ENCODE data around the gene MYZAP. TPM values are rescaled to one million over a fixed set of nuclear protein-coding genes. Genes with fewer than 3 reads are reported as not detected.

The MYZAP gene
- total RNA-seq, 1 donor from 2014 or later = not detected

- no peak for DNase-seq (ENCODE audit: low spot score)
- Histone ChIP-seq H3K27me3 (no peaks in the 10 kb centered on the region), H3K4me2 (no peak overlapping the region), H3F3A (ENCODE audit: low read depth) (peaks cover 3% of the 10 kb centered on the region), H3K4me1 (no peaks in the 10 kb centered on the region), H3K27ac (no peak overlapping the region), H4K20me1 (ENCODE audit: low read depth) (no peaks in the 10 kb centered on the region), H2AFZ (replicated peaks) (peak overlapping the region; percentile 74), H3K9ac (no peak overlapping the region), H3K9me3 (ENCODE audit: low read depth) (no peaks in the 10 kb centered on the region), H3K36me3 (no peaks in the 10 kb centered on the region), H3K4me3 (no peak overlapping the region), H3K79me2 (ENCODE audit: low read depth) (no peaks in the 10 kb centered on the region)
- H3K27ac Mint-ChIP-seq = no peak overlapping the region
- no peaks in the 10 kb centered on the region for H3K9me3 Mint-ChIP-seq
- H3K27me3 Mint-ChIP-seq (ENCODE audit: insufficient read depth, low read depth) = no peaks in the 10 kb centered on the region
- peaks cover 4% of the 10 kb centered on the region for H3K4me1 Mint-ChIP-seq
- TF ChIP-seq EZH2 (IDR thresholded peaks at IDR 0.05) (no peak), EZH2phosphoT487 (IDR thresholded peaks at IDR 0.05) (no peak)
- TF ChIP-seq, protein P1, sequence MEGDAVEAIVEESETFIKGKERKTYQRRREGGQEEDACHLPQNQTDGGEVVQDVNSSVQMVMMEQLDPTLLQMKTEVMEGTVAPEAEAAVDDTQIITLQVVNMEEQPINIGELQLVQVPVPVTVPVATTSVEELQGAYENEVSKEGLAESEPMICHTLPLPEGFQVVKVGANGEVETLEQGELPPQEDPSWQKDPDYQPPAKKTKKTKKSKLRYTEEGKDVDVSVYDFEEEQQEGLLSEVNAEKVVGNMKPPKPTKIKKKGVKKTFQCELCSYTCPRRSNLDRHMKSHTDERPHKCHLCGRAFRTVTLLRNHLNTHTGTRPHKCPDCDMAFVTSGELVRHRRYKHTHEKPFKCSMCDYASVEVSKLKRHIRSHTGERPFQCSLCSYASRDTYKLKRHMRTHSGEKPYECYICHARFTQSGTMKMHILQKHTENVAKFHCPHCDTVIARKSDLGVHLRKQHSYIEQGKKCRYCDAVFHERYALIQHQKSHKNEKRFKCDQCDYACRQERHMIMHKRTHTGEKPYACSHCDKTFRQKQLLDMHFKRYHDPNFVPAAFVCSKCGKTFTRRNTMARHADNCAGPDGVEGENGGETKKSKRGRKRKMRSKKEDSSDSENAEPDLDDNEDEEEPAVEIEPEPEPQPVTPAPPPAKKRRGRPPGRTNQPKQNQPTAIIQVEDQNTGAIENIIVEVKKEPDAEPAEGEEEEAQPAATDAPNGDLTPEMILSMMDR (IDR thresholded peaks at IDR 0.05) = no peak
- no peak overlapping the region for H3K4me3 Mint-ChIP-seq
- no peaks in the 10 kb centered on the region for H3K36me3 Mint-ChIP-seq
These were observed 93.8 kb downstream of the MYZAP start for GRCh38 chr15:57685306-57686095.

- Mint-ChIP-seq H3K9me3 (no peaks in the 10 kb centered on the region), H3K4me3 (no peak overlapping the region), H3K4me1 (peaks cover 4% of the 10 kb centered on the region), H3K27ac (no peak overlapping the region), H3K27me3 (ENCODE audit: insufficient read depth, low read depth) (no peaks in the 10 kb centered on the region), H3K36me3 (no peaks in the 10 kb centered on the region)
- H4K20me1 ChIP-seq (ENCODE audit: low read depth) = no peaks in the 10 kb centered on the region
- no peak overlapping the region for H3K4me2 ChIP-seq
- DNase-seq (ENCODE audit: low spot score) = no peak
- H3K9me3 ChIP-seq (ENCODE audit: low read depth) = no peaks in the 10 kb centered on the region
- no peaks in the 10 kb centered on the region for H3K4me1 ChIP-seq
- no peak overlapping the region for H2AFZ ChIP-seq (replicated peaks)
- no peaks in the 10 kb centered on the region for H3K36me3 ChIP-seq
- H3K27ac ChIP-seq = no peak overlapping the region
- H3F3A ChIP-seq (ENCODE audit: low read depth) = peaks cover 3% of the 10 kb centered on the region
- TF ChIP-seq, protein P1 (IDR thresholded peaks at IDR 0.05) = no peak
- TF ChIP-seq EZH2phosphoT487 (IDR thresholded peaks at IDR 0.05) = no peak
- TF ChIP-seq EZH2 (IDR thresholded peaks at IDR 0.05) = no peak
- no peak overlapping the region for H3K4me3 ChIP-seq
- no peaks in the 10 kb centered on the region for H3K27me3 ChIP-seq
- no peak overlapping the region for H3K9ac ChIP-seq
- no peaks in the 10 kb centered on the region for H3K79me2 ChIP-seq (ENCODE audit: low read depth)
These were observed 95.0 kb downstream of the MYZAP start for GRCh38 chr15:57686657-57687056.

DNA sequence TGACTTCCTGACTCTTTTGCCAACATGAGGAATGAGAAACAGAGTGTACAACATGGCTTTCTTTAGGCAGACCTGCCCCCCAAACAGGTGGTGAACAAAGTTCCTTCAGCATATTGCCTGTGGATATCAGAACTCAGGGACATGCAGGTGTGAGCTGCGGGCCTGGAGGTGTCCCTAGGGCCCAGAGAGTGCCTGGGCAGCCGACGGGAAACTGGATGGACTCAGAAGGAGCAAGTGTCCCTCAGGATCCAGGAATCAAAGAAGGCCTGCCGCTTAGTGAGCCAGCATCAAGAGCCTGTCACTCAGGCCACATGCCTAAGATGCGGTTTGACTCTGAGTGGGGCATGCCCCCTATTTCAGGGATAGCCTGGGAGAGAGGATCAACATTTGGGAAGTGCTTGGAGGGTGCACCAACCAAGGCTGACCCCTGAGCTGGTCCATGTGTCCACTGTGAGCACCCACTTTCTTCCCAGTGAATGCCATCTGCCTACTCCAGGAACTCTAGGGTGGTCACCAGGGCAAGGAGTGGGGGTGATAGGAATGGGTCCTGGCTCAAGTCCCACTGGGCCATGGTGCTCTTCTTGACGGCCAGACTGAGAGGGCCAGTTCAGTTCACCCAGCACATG is 98.8 kb downstream of the MYZAP start:
- Mint-ChIP-seq H3K9me3 (no peaks in the 10 kb centered on the region), H3K27me3 (ENCODE audit: insufficient read depth, low read depth) (no peaks in the 10 kb centered on the region), H3K4me3 (no peak overlapping the region), H3K27ac (no peak overlapping the region), H3K36me3 (no peaks in the 10 kb centered on the region), H3K4me1 (peaks cover 2% of the 10 kb centered on the region)
- Histone ChIP-seq H3F3A (ENCODE audit: low read depth) (peaks cover 3% of the 10 kb centered on the region), H3K4me1 (no peaks in the 10 kb centered on the region), H3K36me3 (no peaks in the 10 kb centered on the region), H3K4me3 (no peak overlapping the region), H3K79me2 (ENCODE audit: low read depth) (no peaks in the 10 kb centered on the region), H2AFZ (replicated peaks) (peak overlapping the region; percentile 10), H3K4me2 (no peak overlapping the region), H3K27ac (no peak overlapping the region), H3K9ac (no peak overlapping the region), H3K9me3 (ENCODE audit: low read depth) (no peaks in the 10 kb centered on the region), H3K27me3 (no peaks in the 10 kb centered on the region), H4K20me1 (ENCODE audit: low read depth) (no peaks in the 10 kb centered on the region)
- no peak for DNase-seq (ENCODE audit: low spot score)
- TF ChIP-seq, protein P1 (IDR thresholded peaks at IDR 0.05) = no peak
- TF ChIP-seq EZH2phosphoT487 (IDR thresholded peaks at IDR 0.05) (no peak), EZH2 (IDR thresholded peaks at IDR 0.05) (no peak)

Measured in neural progenitor cell (in vitro differentiated cells).